Measurements from ENCODE around the gene P2RX4.
"Not testable (repeated sequence)": the region's sequence is repeated elsewhere in the genome, so short reads cannot be mapped to it uniquely, and the experiment has no call there.

Gene P2RX4

GRCh38 chr12:121202407-121203355 lies 7.2 kb upstream of the P2RX4 start:
- no peaks in the 10 kb centered on the region for H3K4me1 Mint-ChIP-seq
- no peaks in the 10 kb centered on the region for H3K36me3 Mint-ChIP-seq
- DNase-seq (no peak), ATAC-seq (replicated peaks) (no peak)
- H3K27ac Mint-ChIP-seq = no peak overlapping the region
- no peaks in the 10 kb centered on the region for H3K27me3 Mint-ChIP-seq
- no peaks in the 10 kb centered on the region for H3K9me3 Mint-ChIP-seq
- no peak overlapping the region for H3K4me3 Mint-ChIP-seq

- Mint-ChIP-seq H3K27me3 (no peaks in the 10 kb centered on the region), H3K36me3 (no peaks in the 10 kb centered on the region), H3K4me1 (no peaks in the 10 kb centered on the region), H3K27ac (no peak overlapping the region), H3K9me3 (no peaks in the 10 kb centered on the region), H3K4me3 (no peak overlapping the region)
- ATAC-seq (replicated peaks) = no peak
- no peak for DNase-seq
These were observed 6.4 kb upstream of the P2RX4 start for GRCh38 chr12:121203482-121203881.

- H3K36me3 Mint-ChIP-seq = no peaks in the 10 kb centered on the region
- no peaks in the 10 kb centered on the region for H3K9me3 Mint-ChIP-seq
- DNase-seq = no peak
- peaks cover 4 to 6% of the 10 kb centered on the region in 2 donors for H3K4me1 Mint-ChIP-seq
- H3K4me3 Mint-ChIP-seq = no peak overlapping the region
- no peak overlapping the region for H3K27ac Mint-ChIP-seq
- no peak for ATAC-seq (replicated peaks)
- H3K27me3 Mint-ChIP-seq = no peaks in the 10 kb centered on the region
These were observed 4.4 kb upstream of the P2RX4 start for GRCh38 chr12:121205491-121205890.

- not testable (repeated sequence) for DNase-seq; H3K36me3 Mint-ChIP-seq; H3K9me3 Mint-ChIP-seq; ATAC-seq (replicated peaks); H3K27me3 Mint-ChIP-seq
- peaks cover 9 to 17% of the 10 kb centered on the region in 2 donors for H3K4me1 Mint-ChIP-seq
- peak overlapping the region; percentile 56 for H3K27ac Mint-ChIP-seq
- H3K4me3 Mint-ChIP-seq = peak overlapping the region in 1 of 2 donors; percentile 58
These were observed 1.4 kb upstream of the P2RX4 start for GRCh38 chr12:121208571-121208970.

- Mint-ChIP-seq H3K4me3 (peak overlapping the region; percentile 70 to 80), H3K4me1 (peaks cover 11 to 19% of the 10 kb centered on the region in 2 donors), H3K27ac (peak overlapping the region; percentile 56), H3K9me3 (no peaks in the 10 kb centered on the region), H3K36me3 (peaks cover 0 to 2% of the 10 kb centered on the region in 2 donors), H3K27me3 (no peaks in the 10 kb centered on the region)
- ATAC-seq (replicated peaks) = no peak
- DNase-seq = no peak
These were observed 708 bp upstream of the P2RX4 start for GRCh38 chr12:121209221-121209620.

DNA sequence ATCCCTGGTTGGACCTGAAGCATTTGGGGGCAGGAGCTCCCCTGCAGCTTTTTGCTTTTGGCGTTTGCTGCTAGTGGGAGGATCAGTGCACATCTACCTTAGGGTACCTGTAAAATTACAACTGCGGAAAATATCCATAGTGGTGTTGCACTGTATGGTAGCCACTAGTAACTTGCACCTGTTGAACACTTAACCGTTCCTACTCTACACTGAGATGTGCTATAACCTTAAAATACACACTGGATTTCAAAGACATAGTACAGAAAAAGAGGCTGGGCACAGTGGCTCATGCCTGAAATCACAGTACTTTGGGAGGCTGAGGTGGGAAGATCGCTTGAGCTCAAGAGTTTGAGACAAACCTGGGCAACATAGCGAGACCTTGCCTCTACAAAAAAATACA lies 2.9 kb downstream of the P2RX4 start:
- peaks cover 3 to 11% of the 10 kb centered on the region in 2 donors for H3K36me3 Mint-ChIP-seq
- H3K4me1 Mint-ChIP-seq = peaks cover 17 to 28% of the 10 kb centered on the region in 2 donors
- no peaks in the 10 kb centered on the region for H3K9me3 Mint-ChIP-seq
- H3K27ac Mint-ChIP-seq = no peak overlapping the region
- no peak for DNase-seq
- H3K27me3 Mint-ChIP-seq = no peaks in the 10 kb centered on the region
- H3K4me3 Mint-ChIP-seq = no peak overlapping the region
- ATAC-seq (replicated peaks) = no peak

GRCh38 chr12:121214166-121214777 lies 4.3 kb downstream of the P2RX4 start:
- peaks cover 16 to 27% of the 10 kb centered on the region in 2 donors for H3K4me1 Mint-ChIP-seq
- peaks cover 11 to 23% of the 10 kb centered on the region in 2 donors for H3K36me3 Mint-ChIP-seq
- H3K4me3 Mint-ChIP-seq = peak overlapping the region in 1 of 2 donors; percentile 1
- no peaks in the 10 kb centered on the region for H3K27me3 Mint-ChIP-seq
- H3K27ac Mint-ChIP-seq = peak overlapping the region; percentile 67
- no peak for DNase-seq
- peaks cover 0 to 2% of the 10 kb centered on the region in 2 donors for H3K9me3 Mint-ChIP-seq
- ATAC-seq (replicated peaks) = no peak

DNA sequence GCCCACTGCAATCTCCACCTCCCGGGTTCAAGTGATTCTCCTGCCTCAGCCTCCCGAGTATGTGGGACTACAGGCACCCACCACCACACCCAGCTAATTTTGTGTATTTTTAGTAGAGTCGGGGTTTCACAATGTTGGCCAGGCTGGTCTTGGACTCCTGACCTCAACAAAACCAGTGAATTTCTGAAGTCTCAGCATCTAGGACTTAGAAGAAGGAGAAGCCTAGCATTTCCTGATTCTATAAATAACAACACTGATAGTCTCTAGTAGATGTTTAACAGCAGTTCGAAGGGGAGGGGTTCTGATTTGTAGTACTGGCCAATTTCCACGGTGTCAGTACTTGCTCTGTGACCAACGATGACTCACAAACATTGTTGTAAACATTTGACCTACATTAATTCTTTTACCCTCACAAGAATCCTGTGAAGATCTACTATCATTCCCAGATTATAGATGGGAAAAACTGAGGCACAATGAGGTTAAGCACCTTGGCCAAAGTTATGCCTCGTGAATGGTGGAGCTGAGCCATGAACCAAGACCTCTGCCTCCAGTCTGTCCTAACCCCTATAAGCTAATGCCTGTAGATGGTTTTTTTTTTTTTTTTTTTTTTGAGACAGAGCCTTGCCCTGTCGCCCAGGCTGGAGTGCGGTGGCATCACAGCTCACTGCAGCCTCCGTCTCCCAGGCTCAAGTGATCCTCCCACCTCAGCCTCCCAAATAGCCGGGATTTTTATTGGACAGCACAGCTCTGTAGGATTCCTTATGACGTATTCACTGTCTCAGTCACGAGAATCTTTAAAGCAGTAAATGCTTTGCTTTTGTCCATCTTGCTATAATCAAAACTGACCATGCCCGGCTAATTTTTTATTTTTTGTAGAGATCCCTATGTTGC lies 5.2 kb downstream of the P2RX4 start:
- H3K4me3 Mint-ChIP-seq = no peak overlapping the region
- ATAC-seq (replicated peaks) (no peak), DNase-seq (no peak)
- peaks cover 13 to 23% of the 10 kb centered on the region in 2 donors for H3K4me1 Mint-ChIP-seq
- H3K27me3 Mint-ChIP-seq = no peaks in the 10 kb centered on the region
- peaks cover 0 to 2% of the 10 kb centered on the region in 2 donors for H3K9me3 Mint-ChIP-seq
- H3K36me3 Mint-ChIP-seq = peaks cover 14 to 24% of the 10 kb centered on the region in 2 donors
- peak overlapping the region; percentile 67 for H3K27ac Mint-ChIP-seq

DNA sequence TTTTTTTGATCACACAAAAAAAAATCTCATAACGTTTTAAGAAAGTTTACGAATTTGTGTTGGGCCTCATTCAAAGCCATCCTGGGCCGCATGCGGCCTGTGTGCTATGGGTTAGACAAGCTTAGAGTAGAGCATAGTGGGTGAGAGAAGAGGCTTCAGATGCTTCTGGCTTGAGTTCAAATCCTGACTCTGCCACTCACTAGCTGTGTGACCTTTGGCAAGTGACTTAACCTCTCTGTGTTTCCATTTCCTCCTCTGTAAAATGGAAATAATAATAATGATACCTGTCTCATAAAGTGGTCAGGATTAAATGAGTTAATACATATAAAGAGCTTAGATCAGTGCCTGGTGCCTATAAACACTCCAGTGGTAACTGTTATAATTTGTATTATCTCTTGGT lies 6.2 kb downstream of the P2RX4 start:
- Mint-ChIP-seq H3K36me3 (peaks cover 18 to 28% of the 10 kb centered on the region in 2 donors), H3K4me1 (peaks cover 10 to 15% of the 10 kb centered on the region in 2 donors)

DNA sequence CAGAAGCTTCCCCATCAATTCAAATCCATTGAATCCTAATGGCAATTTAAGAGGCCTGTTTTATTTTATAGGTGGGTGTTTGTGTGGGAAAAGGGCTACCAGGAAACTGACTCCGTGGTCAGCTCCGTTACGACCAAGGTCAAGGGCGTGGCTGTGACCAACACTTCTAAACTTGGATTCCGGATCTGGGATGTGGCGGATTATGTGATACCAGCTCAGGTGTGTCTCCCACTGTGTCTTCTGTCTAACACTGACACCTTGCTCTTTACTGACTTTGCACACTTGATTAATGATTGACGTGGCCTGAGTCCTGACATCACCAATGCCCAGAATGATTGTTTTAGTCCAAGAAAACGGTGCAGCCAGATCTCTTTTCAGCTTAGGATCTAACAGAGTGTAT lies 7.1 kb downstream of the P2RX4 start:
- H3K27ac Mint-ChIP-seq = no peak overlapping the region
- ATAC-seq (replicated peaks) = no peak
- no peak for DNase-seq
- peaks cover 23 to 34% of the 10 kb centered on the region in 2 donors for H3K36me3 Mint-ChIP-seq
- peaks cover 0 to 2% of the 10 kb centered on the region in 2 donors for H3K9me3 Mint-ChIP-seq
- H3K4me3 Mint-ChIP-seq = no peak overlapping the region
- H3K27me3 Mint-ChIP-seq = no peaks in the 10 kb centered on the region
- H3K4me1 Mint-ChIP-seq = peaks cover 9 to 11% of the 10 kb centered on the region in 2 donors

More for the DNA sequence above, 6.2 kb downstream of the P2RX4 start:
- Mint-ChIP-seq H3K27me3 (no peaks in the 10 kb centered on the region), H3K4me3 (no peak overlapping the region), H3K27ac (no peak overlapping the region), H3K9me3 (peaks cover 0 to 2% of the 10 kb centered on the region in 2 donors)
- ATAC-seq (replicated peaks) = no peak
- no peak for DNase-seq

GRCh38 chr12:121217761-121218160 lies 7.8 kb downstream of the P2RX4 start:
- Mint-ChIP-seq H3K27me3 (no peaks in the 10 kb centered on the region), H3K27ac (no peak overlapping the region), H3K4me1 (peaks cover 11 to 15% of the 10 kb centered on the region in 2 donors), H3K36me3 (peaks cover 27 to 39% of the 10 kb centered on the region in 2 donors), H3K4me3 (no peak overlapping the region), H3K9me3 (peaks cover 0 to 2% of the 10 kb centered on the region in 2 donors)
- DNase-seq (no peak), ATAC-seq (replicated peaks) (no peak)

DNA sequence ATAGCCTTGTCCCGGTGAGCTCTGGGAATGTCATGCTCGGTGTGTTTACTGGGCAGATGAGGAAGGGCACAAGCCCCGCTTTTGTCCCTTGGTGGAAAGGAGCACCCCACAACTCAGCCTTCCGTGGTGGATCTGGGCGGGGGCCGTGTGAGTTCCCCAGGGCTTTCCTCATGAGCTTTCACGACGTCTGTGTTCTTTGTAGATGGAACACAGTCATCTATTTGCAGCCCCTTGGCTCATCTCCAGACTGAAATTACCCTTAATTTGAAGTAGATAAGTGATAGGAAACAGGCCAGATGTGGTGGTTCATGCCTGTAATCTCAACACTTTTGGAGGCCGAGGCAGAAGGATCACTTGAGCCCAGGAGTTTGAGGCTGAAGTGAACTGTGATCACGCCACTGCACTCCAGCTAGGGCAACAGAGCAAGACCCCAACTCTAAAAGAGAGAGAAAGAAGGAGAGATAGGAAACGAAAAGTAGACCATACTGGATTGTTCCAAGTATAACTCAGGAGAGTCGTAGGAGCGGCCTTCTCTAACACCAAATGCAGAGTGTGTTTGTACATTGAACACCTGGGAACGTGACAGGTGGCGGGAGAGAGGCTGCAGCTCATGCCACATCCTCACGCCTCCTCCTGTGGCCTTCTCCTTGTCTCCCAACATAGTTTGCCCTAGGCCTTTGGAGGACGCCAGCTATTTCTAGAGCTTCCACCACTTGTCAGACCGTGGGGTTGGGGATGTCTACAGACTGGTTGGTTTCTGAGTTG lies 8.8 kb downstream of the P2RX4 start:
- no peak overlapping the region for H3K27ac Mint-ChIP-seq

DNA sequence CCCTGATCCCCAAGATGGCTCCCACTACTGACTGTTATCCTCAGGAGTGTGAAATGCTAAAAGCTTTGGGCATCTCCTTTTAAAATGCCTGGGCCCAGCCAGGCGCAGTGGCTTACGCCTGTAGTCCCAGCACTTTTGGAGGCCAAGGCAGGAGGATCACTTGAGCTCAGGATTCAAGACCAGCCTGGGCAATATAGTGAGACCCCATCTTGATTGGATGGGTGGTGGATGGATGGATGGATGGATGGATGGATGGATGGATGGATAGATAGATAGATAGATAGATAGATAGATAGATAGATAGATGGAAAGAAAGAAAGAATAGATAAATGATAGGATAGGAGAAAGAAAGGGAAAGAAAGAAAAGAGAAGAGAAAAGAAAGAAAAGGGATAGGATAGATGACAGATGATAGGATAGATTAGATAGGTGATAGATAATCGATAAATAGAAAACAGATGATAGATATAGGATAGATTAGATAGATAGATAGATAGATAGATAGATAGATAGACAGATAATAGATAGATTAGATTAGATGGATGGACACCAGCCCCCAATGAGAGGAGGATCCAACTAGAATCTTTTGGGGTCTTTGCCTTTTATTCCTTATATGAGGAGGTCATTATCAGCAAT lies 9.5 kb downstream of the P2RX4 start:
- no peak overlapping the region for H3K4me3 Mint-ChIP-seq
- peaks cover 28 to 45% of the 10 kb centered on the region in 2 donors for H3K36me3 Mint-ChIP-seq
- no peaks in the 10 kb centered on the region for H3K27me3 Mint-ChIP-seq
- H3K9me3 Mint-ChIP-seq = peaks cover 0 to 2% of the 10 kb centered on the region in 2 donors
- DNase-seq = no peak
- peaks cover 12 to 23% of the 10 kb centered on the region in 2 donors for H3K4me1 Mint-ChIP-seq
- H3K27ac Mint-ChIP-seq = peak overlapping the region; percentile 2
- ATAC-seq (replicated peaks) = no peak

More for the DNA sequence above, 8.8 kb downstream of the P2RX4 start:
- Mint-ChIP-seq H3K9me3 (peaks cover 0 to 2% of the 10 kb centered on the region in 2 donors), H3K4me3 (no peak overlapping the region), H3K27me3 (no peaks in the 10 kb centered on the region), H3K36me3 (peaks cover 28 to 46% of the 10 kb centered on the region in 2 donors), H3K4me1 (peaks cover 16 to 25% of the 10 kb centered on the region in 2 donors)
- no peak for DNase-seq
- ATAC-seq (replicated peaks) = no peak

All from stimulated activated naive B cell treated with anti-CD40 and anti-IgM and Interleukin-4, amounts not matched to agents 10 μg/mL and 1 μg/mL and 100 μg/mL, for 72 hours (primary cell).